ENCODE measurements around the gene ARFIP2.

Gene ARFIP2

DNA sequence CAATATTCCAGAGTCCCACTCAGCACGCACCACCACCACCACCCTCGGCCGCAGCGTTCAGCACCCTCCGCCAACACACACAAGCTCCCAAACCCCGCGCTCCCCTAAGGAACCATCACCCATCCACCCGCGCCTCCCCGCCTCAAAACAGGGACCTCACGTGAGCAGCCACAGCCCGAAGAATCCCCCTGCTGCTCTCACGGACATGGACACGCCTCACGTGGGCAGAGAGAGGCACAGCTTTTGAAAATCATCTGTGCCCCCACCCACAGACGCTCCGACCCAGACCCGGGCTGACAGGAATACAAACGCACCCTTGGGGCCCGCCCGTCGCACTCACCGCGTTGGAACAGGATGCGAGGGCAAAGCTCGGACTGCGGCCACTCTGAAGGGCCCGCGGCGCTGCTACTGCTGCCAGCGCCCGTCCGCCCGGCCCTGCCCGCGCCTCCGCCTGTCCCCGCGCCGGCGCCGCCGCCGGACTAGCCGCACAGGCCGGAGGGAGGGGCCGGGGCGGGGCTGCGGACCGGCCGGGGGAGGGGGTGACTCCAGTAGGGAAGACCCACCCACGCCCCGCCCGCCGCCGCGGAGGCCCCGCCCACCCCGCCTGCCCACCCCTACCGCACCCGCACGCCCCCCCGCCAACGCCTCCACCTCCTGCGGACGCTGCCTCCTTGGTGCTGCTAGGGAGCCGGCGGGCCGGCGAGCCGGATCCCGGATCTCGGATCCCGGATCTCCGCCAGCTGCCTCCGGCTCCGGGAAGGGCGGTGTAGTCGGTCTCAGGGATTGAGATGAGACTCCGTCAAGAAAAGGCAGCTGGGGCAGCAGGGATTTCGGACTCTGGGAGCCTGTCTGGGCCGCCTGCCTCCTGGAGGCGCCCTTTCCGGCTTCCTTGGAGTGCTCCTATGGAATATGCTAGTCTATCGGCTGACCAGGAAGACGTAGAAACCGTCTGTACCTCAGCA, 7.4 kb downstream of the ARFIP2 start, which contains the start of gene TRIM3:
Gene TRIM3 (minus strand): TSS at position 491 of the 962 bp plus-strand sequence. CDS start 8,246 bp downstream, outside the sequence.
- peak; percentile 96 for DNase-seq (ENCODE audit: low spot score)
- TF ChIP-seq, protein P1, sequence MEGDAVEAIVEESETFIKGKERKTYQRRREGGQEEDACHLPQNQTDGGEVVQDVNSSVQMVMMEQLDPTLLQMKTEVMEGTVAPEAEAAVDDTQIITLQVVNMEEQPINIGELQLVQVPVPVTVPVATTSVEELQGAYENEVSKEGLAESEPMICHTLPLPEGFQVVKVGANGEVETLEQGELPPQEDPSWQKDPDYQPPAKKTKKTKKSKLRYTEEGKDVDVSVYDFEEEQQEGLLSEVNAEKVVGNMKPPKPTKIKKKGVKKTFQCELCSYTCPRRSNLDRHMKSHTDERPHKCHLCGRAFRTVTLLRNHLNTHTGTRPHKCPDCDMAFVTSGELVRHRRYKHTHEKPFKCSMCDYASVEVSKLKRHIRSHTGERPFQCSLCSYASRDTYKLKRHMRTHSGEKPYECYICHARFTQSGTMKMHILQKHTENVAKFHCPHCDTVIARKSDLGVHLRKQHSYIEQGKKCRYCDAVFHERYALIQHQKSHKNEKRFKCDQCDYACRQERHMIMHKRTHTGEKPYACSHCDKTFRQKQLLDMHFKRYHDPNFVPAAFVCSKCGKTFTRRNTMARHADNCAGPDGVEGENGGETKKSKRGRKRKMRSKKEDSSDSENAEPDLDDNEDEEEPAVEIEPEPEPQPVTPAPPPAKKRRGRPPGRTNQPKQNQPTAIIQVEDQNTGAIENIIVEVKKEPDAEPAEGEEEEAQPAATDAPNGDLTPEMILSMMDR (IDR thresholded peaks at IDR 0.05): no peak
- Histone ChIP-seq H3K4me3 (peak within 1 kb of the TSS; percentile 99), H3K27ac (peak within 1 kb of the TSS; percentile 79 to 98)

DNA sequence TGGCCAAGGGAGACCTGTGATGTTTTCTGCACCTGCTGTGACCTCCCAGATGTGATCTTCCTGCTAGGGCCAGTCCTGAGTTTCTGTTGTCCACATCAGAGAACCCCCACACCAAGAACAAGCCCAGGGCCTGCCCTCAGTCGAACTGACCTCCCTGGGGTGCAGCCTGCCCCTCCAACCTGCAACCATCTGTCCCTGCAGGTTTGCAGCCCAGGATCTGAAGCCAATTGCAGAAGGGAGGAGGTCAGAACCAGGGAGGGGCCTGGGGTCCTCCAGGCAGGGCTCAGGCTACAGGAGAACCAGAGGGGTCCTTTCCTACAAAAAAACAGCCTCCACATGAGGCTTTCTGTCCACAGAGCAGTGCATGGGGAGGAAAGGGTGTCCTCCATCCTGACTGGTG, 8.2 kb downstream of the ARFIP2 start:
- no peak for DNase-seq (ENCODE audit: low spot score)
- H3K27ac ChIP-seq: peak overlapping the region in 1 of 2 donors; percentile 98
- peak overlapping the region; percentile 99 for H3K4me3 ChIP-seq
- TF ChIP-seq, protein P1 (IDR thresholded peaks at IDR 0.05): no peak

DNA sequence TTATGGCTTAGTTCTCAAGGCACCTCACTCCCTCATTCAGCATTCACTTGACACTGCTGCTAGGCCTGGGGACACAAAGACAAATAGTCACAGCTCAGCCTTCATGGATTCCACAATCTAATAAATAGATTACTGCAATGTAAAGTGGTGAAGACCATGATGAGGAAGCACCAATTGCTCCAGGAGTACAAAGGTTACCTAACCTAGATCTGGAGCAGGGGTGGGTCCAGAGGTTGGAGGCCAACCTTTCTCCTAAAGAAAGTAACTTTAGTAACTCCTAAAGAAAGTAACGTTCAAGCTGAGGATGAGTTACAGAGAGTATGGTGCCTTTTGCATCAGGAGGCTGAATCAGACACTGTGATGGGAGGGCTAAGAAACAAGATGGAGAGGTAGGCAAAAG, 11.5 kb downstream of the ARFIP2 start:
- DNase-seq (ENCODE audit: low spot score): no peak
- TF ChIP-seq, protein P1 (IDR thresholded peaks at IDR 0.05): no peak
- Histone ChIP-seq H3K27ac (peak overlapping the region; percentile 40 to 80), H3K4me3 (peak overlapping the region; percentile 23)

- Histone ChIP-seq H3K27ac (peak overlapping the region; percentile 40 to 80), H3K4me3 (peak overlapping the region; percentile 23)
- DNase-seq (ENCODE audit: low spot score): peak; percentile 92
- TF ChIP-seq, protein P1 (IDR thresholded peaks at IDR 0.05): no peak
Measured at GRCh38 chr11:6468712-6469495, 12.2 kb downstream of the ARFIP2 start.

GRCh38 chr11:6459099-6459450, 22.1 kb downstream of the ARFIP2 start:
- Histone ChIP-seq H3K4me3 (no peak overlapping the region), H3K27ac (no peak overlapping the region)
- no peak for DNase-seq (ENCODE audit: low spot score)
- TF ChIP-seq, protein P1 (IDR thresholded peaks at IDR 0.05): no peak

GRCh38 chr11:6458352-6459098, 22.6 kb downstream of the ARFIP2 start:
- Histone ChIP-seq H3K4me3 (no peak overlapping the region), H3K27ac (no peak overlapping the region)
- TF ChIP-seq, protein P1 (IDR thresholded peaks at IDR 0.05): no peak
- no peak for DNase-seq (ENCODE audit: low spot score)

All from coronary artery (tissue), 2 donors.